CD14-positive monocyte (primary cell): ENCODE results near the gene GYS2. TPM values are rescaled to one million over a fixed set of nuclear protein-coding genes. Genes with fewer than 3 reads are reported as not detected.

ENCODE experiments used
- DNase-seq, 3 donors: peaks; one replicate each; pipeline ENCODE4 v3.0.0-alpha.2; 2011 to 2022
- H2AFZ ChIP-seq: 2 replicates; pipeline ENCODE4 v1.6.0; 2012; ENCODE audit warnings: mild to moderate bottlenecking, low read depth, low read length, inconsistent platforms; ENCODE audit not compliant: insufficient read depth, poor library complexity, severe bottlenecking
- H3K27ac ChIP-seq, 2 donors: 1 replicate in 1 of 2; 2 replicates in 1 of 2; pipeline ENCODE4 v1.5.1; 2012 to 2013; ENCODE audit warnings: low read length in 2 of 2, control low read depth in 1 of 2, inconsistent platforms in 1 of 2, low read depth in 1 of 2, mild to moderate bottlenecking in 1 of 2
- H3K27me3 ChIP-seq, 2 donors: one replicate each; pipeline versions ENCODE4 v1.6.0 to v1.6.1; 2011 to 2013; ENCODE audit warnings: low read length in 2 of 2; ENCODE audit not compliant: control insufficient read depth in 2 of 2, insufficient read depth in 2 of 2
- H3K36me3 ChIP-seq, 2 donors: replicated peaks in 1 of 2; 1 replicate in 1 of 2; 2 replicates in 1 of 2; pipeline versions ENCODE4 v1.5.1 to v1.6.1; 2012 to 2013; ENCODE audit warnings: low read length in 2 of 2, control low read depth in 1 of 2, inconsistent platforms in 1 of 2, mild to moderate bottlenecking in 1 of 2; ENCODE audit not compliant: insufficient read depth in 2 of 2, control insufficient read depth in 1 of 2
- H3K4me1 ChIP-seq, 2 donors: 1 replicate in 1 of 2; 2 replicates in 1 of 2; pipeline versions ENCODE4 v1.5.1 to v1.6.1; 2012 to 2013; ENCODE audit warnings: low read length in 2 of 2, control low read depth in 1 of 2, inconsistent platforms in 1 of 2, mild to moderate bottlenecking in 1 of 2, moderate library complexity in 1 of 2; ENCODE audit not compliant: insufficient read depth in 2 of 2, control insufficient read depth in 1 of 2
- H3K4me2 ChIP-seq: replicated peaks from 2 replicates; pipeline ENCODE3; 2012; ENCODE audit warnings: low read length, moderate library complexity, mild to moderate bottlenecking; ENCODE audit not compliant: poor library complexity, severe bottlenecking; ENCODE audit errors: extremely low read depth
- H3K4me3 ChIP-seq, 3 experiments: fragments of 200-600 bp in 1 of 3; sonication (generic) in 1 of 3; replicated peaks in 1 of 3; 1 replicate in 2 of 3; 2 replicates in 1 of 3; pipeline ENCODE4 v1.5.1; 2011 to 2013; ENCODE audit warnings: low read length in 3 of 3, mild to moderate bottlenecking in 3 of 3, control low read depth in 2 of 3, low read depth in 2 of 3, inconsistent platforms in 1 of 3, moderate library complexity in 1 of 3
- H3K79me2 ChIP-seq: 2 replicates; pipeline ENCODE4 v1.6.0; 2012; ENCODE audit warnings: mild to moderate bottlenecking, control low read depth, inconsistent platforms, low read length, moderate library complexity; ENCODE audit not compliant: insufficient read depth
- H3K9ac ChIP-seq: 2 replicates; pipeline ENCODE4 v1.6.0; 2017; ENCODE audit warnings: low read length, mild to moderate bottlenecking; ENCODE audit not compliant: insufficient read depth, poor library complexity, severe bottlenecking
- H3K9me3 ChIP-seq, 2 donors: replicated peaks in 1 of 2; 1 replicate in 1 of 2; 2 replicates in 1 of 2; pipeline versions ENCODE4 v1.5.1 to v1.6.1; 2012 to 2013; ENCODE audit warnings: low read length in 2 of 2, control low read depth in 1 of 2; ENCODE audit not compliant: control insufficient read depth in 1 of 2, insufficient read depth in 1 of 2
- H4K20me1 ChIP-seq: 2 replicates; pipeline ENCODE4 v1.6.0; 2012; ENCODE audit warnings: mild to moderate bottlenecking, low read length, control low read depth, moderate library complexity; ENCODE audit not compliant: insufficient read depth
- H3K27ac Mint-ChIP-seq, 7 donors: one replicate each; pipeline ENCODE4 v1.8.0; 2020; ENCODE audit warnings: mild to moderate bottlenecking in 7 of 7, mixed read lengths in 7 of 7, moderate library complexity in 6 of 7, inconsistent platforms in 2 of 7
- H3K27me3 Mint-ChIP-seq, 3 donors: one replicate each; pipeline ENCODE4 v1.8.0; 2021 to 2022; ENCODE audit warnings: low read depth in 3 of 3, mild to moderate bottlenecking in 3 of 3, mixed read lengths in 3 of 3, moderate library complexity in 3 of 3, inconsistent platforms in 1 of 3
- H3K36me3 Mint-ChIP-seq, 2 donors: one replicate each; pipeline ENCODE4 v1.8.0; 2020; ENCODE audit warnings: mixed read lengths in 2 of 2, inconsistent platforms in 1 of 2, mild to moderate bottlenecking in 1 of 2
- H3K4me1 Mint-ChIP-seq: one replicate; pipeline ENCODE4 v1.8.0; 2020; ENCODE audit warnings: mild to moderate bottlenecking, mixed read lengths
- H3K4me3 Mint-ChIP-seq, 2 donors: one replicate each; pipeline ENCODE4 v1.8.0; 2020; ENCODE audit warnings: mild to moderate bottlenecking in 2 of 2, mixed read lengths in 2 of 2, moderate library complexity in 1 of 2
- H3K9me3 Mint-ChIP-seq, 7 donors: one replicate each; pipeline ENCODE4 v1.8.0; 2020 to 2022; ENCODE audit warnings: mixed read lengths in 7 of 7, mild to moderate bottlenecking in 6 of 7, moderate library complexity in 6 of 7, inconsistent platforms in 2 of 7
- CTCF ChIP-seq: fragments of 200-600 bp; IDR thresholded peaks from one replicate; pipeline ENCODE4 v1.8.0; 2022; ENCODE audit warnings: antibody characterized with exemption, mild to moderate bottlenecking
- WGBS: methylation state at CpG from one replicate; pipeline ENCODE4 v1.1.5; 2013; ENCODE audit warnings: missing lambda C conversion rate; ENCODE audit not compliant: insufficient coverage; 5-methylcytosine and 5-hydroxymethylcytosine counted together
- intact Hi-C, 2 donors: fragments of 100-400 bp; cut with micrococcal nuclease; formaldehyde crosslinking; loops; one replicate each; pipeline versions ENCODE4 v1.15.0 to v1.15.1; 2023
- polyA plus RNA-seq, 3 donors: library from polyadenylated mRNA; depleted of rRNA in 1 of 3; unstranded in 2 of 3; stranded (reverse) in 1 of 3; fragments of 300-500 nt in 2 of 3; fragments of >200 nt in 1 of 3; fragmentation: Illumina TruSeq in 2 of 3; gene quantifications; 1 replicate in 2 of 3; 2 replicates in 1 of 3; pipeline ENCODE4 v1.2.3, GENCODE V29; 2012 to 2021

GYS2 gene
- polyA plus RNA-seq, 3 donors, result not detected

GRCh38 chr12:21600196-21600595 lies 4.5 kb downstream of the GYS2 start:
- WGBS, result 96% methylated on average over 5 of the region's 5 CpGs
- peaks cover 6% of the 10 kb centered on the region for H3K4me1 Mint-ChIP-seq

GRCh38 chr12:21599143-21599999 lies 5.3 kb downstream of the GYS2 start:
- DNase-seq, result no peak
- H3K9me3 Mint-ChIP-seq, result peaks cover 0 to 4% (median 0%) of the 10 kb centered on the region in 7 donors
- H4K20me1 ChIP-seq, result no peaks in the 10 kb centered on the region
- H3K9me3 ChIP-seq, result no peaks in the 10 kb centered on the region
- peaks cover 6% of the 10 kb centered on the region for H3K4me1 Mint-ChIP-seq
- no peak overlapping the region for H3K4me2 ChIP-seq
- H3K9ac ChIP-seq, result no peak overlapping the region
- no peaks in the 10 kb centered on the region for H3K36me3 Mint-ChIP-seq
- H3K4me3 ChIP-seq, result no peak overlapping the region
- H3K27me3 ChIP-seq, result no peaks in the 10 kb centered on the region
- no peak overlapping the region for H2AFZ ChIP-seq
- H3K4me3 Mint-ChIP-seq, result no peak overlapping the region
- H3K27me3 Mint-ChIP-seq, result peaks cover 0 to 2% (median 0%) of the 10 kb centered on the region in 3 donors
- H3K36me3 ChIP-seq, result no peaks in the 10 kb centered on the region
- H3K27ac Mint-ChIP-seq, result no peak overlapping the region
- H3K79me2 ChIP-seq, result no peaks in the 10 kb centered on the region
- no peaks in the 10 kb centered on the region for H3K4me1 ChIP-seq
- intact Hi-C loops, result no loop called here
- no peak for TF ChIP-seq CTCF
- no peak overlapping the region for H3K27ac ChIP-seq
- WGBS, result no CpG with 5 or more reads among the region's 3 CpGs

More at GRCh38 chr12:21600196-21600595, 4.5 kb downstream of the GYS2 start:
- no peak for DNase-seq
- Histone ChIP-seq H2AFZ (no peak overlapping the region), H3K4me2 (no peak overlapping the region), H3K4me3 (no peak overlapping the region), H3K79me2 (no peaks in the 10 kb centered on the region), H3K27me3 (no peaks in the 10 kb centered on the region), H3K36me3 (no peaks in the 10 kb centered on the region), H3K27ac (no peak overlapping the region), H3K9me3 (no peaks in the 10 kb centered on the region), H4K20me1 (no peaks in the 10 kb centered on the region), H3K9ac (no peak overlapping the region), H3K4me1 (no peaks in the 10 kb centered on the region)
- Mint-ChIP-seq H3K9me3 (peaks cover 0 to 2% (median 0%) of the 10 kb centered on the region in 7 donors), H3K4me3 (no peak overlapping the region), H3K27ac (peak overlapping the region in 1 of 7 donors; percentile 37), H3K27me3 (peaks cover 0 to 2% (median 0%) of the 10 kb centered on the region in 3 donors), H3K36me3 (no peaks in the 10 kb centered on the region)
- no peak for TF ChIP-seq CTCF
- intact Hi-C loops, result no loop called here
